ENCODE data around the gene NLGN2.

- TF ChIP-seq POLR2AphosphoS5 (IDR thresholded peaks at IDR 0.05; ENCODE audit: low read depth, low read length), result no peak
- no peak for TF ChIP-seq POLR2A (IDR thresholded peaks at IDR 0.05; ENCODE audit: low read depth, low read length)
- no peak for TF ChIP-seq TAF1 (IDR thresholded peaks at IDR 0.05; ENCODE audit: low read depth, low read length)
- no peak for TF ChIP-seq PAX5 (IDR thresholded peaks at IDR 0.05; ENCODE audit: insufficient read depth, low read length, severe bottlenecking)
- TF ChIP-seq SPI1 (IDR thresholded peaks at IDR 0.05; ENCODE audit: low read depth, low read length), result no peak
- TF ChIP-seq POU2F2 (IDR thresholded peaks at IDR 0.05; ENCODE audit: low read depth, low read length), result no peak
Observed at GRCh38 chr17:7408252-7408727, 645 bp downstream of the NLGN2 start.
